HG03520 (cell line): ENCODE data around the gene CCDC187.

Experiments used
- ATAC-seq: cut with Tn5 transposase; IDR thresholded peaks from one replicate; pipeline ENCODE4 v1.9.1; 2021; ENCODE audit warnings: mild to moderate bottlenecking, moderate library complexity; ENCODE audit not compliant: unreplicated experiment

Gene CCDC187

GRCh38 chr9:136300016-136300545 is 3.8 kb downstream of the CCDC187 start:
- no peak for ATAC-seq

GRCh38 chr9:136299541-136299940 is 4.4 kb downstream of the CCDC187 start:
- no peak for ATAC-seq

- ATAC-seq = no peak
Measured at GRCh38 chr9:136299116-136299515, 4.8 kb downstream of the CCDC187 start.

- no peak for ATAC-seq
Measured at GRCh38 chr9:136297766-136298735, 5.8 kb downstream of the CCDC187 start.

- no peak for ATAC-seq
Measured at GRCh38 chr9:136297016-136297691, 6.7 kb downstream of the CCDC187 start.

GRCh38 chr9:136296434-136297015 is 7.4 kb downstream of the CCDC187 start:
- no peak for ATAC-seq

GRCh38 chr9:136295542-136296433 is 8.1 kb downstream of the CCDC187 start:
- no peak for ATAC-seq

GRCh38 chr9:136295055-136295454 is 8.8 kb downstream of the CCDC187 start:
- ATAC-seq = no peak

- ATAC-seq = no peak
Measured at GRCh38 chr9:136294437-136294836, 9.5 kb downstream of the CCDC187 start.

GRCh38 chr9:136293476-136294077 is 10.3 kb downstream of the CCDC187 start:
- no peak for ATAC-seq

GRCh38 chr9:136292591-136293448 is 11.1 kb downstream of the CCDC187 start:
- ATAC-seq = no peak

- no peak for ATAC-seq
Measured at GRCh38 chr9:136292026-136292538, 11.8 kb downstream of the CCDC187 start.

GRCh38 chr9:136291306-136292025 is 12.4 kb downstream of the CCDC187 start:
- no peak for ATAC-seq

GRCh38 chr9:136290508-136291000 is 13.3 kb downstream of the CCDC187 start:
- ATAC-seq = no peak

- no peak for ATAC-seq
Measured at GRCh38 chr9:136289651-136290507, 14.0 kb downstream of the CCDC187 start.

- no peak for ATAC-seq
Measured at GRCh38 chr9:136287960-136288753, 15.7 kb downstream of the CCDC187 start.
